Neutrophil (primary cell): ENCODE results near the gene MME.

Experiments used
- H3K27ac ChIP-seq: fragments of 200-600 bp; sonication (generic); 2 replicates; pipeline ENCODE4 v1.5.1; 2016; ENCODE audit warnings: mild to moderate bottlenecking, moderate library complexity
- H3K27me3 ChIP-seq: fragments of 200-600 bp; sonication (generic); 2 replicates; pipeline ENCODE4 v1.6.0; 2016; ENCODE audit warnings: mild to moderate bottlenecking
- H3K36me3 ChIP-seq: fragments of 200-600 bp; sonication (generic); 2 replicates; pipeline ENCODE4 v1.5.1; 2017
- H3K4me1 ChIP-seq, 2 experiments: fragments of 200-600 bp in 1 of 2; sonication (generic) in 1 of 2; 1 replicate in 1 of 2; 2 replicates in 1 of 2; pipeline versions ENCODE4 v1.5.1 to v1.6.1; 2013 to 2016; ENCODE audit warnings: low read depth in 1 of 2, low read length in 1 of 2, mild to moderate bottlenecking in 1 of 2, moderate library complexity in 1 of 2; ENCODE audit not compliant: control insufficient read depth in 1 of 2, insufficient read depth in 1 of 2
- H3K4me3 ChIP-seq, 2 experiments: fragments of 200-600 bp in 1 of 2; sonication (generic) in 1 of 2; 1 replicate in 1 of 2; 2 replicates in 1 of 2; pipeline ENCODE4 v1.5.1; 2013 to 2016; ENCODE audit warnings: low read depth in 1 of 2, low read length in 1 of 2, mild to moderate bottlenecking in 1 of 2, moderate library complexity in 1 of 2
- H3K9me3 ChIP-seq: fragments of 200-600 bp; sonication (generic); 2 replicates; pipeline ENCODE4 v1.5.1; 2016
- TF ChIP-seq, protein P1 (sequence below): fragments of 200-600 bp; sonication (generic); IDR thresholded peaks from 2 replicates; pipeline ENCODE4 v1.5.1; 2016; ENCODE audit warnings: antibody characterized with exemption

MME gene

DNA sequence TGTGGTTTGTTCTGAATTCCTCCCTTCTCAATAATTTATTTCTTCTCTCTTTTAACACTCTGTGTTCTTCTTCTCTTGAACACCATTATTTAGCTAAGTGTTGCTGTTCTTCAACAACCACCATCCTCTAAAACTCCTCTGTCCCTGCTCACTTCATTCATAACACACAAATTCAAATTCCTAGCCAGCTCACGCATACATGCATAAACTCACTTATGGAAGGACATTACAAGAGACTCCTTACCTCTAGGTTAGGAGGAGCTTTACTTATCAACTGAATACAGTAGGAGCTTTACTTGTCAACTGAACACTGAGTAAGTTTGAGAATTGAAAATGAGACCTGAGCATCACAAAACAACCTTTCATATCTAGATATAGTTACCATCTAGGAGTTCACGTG is 23.6 kb downstream of the MME start:
- Histone ChIP-seq H3K27me3 (no peaks in the 10 kb centered on the region), H3K9me3 (no peaks in the 10 kb centered on the region), H3K36me3 (peaks cover 27% of the 10 kb centered on the region), H3K27ac (peak overlapping the region; percentile 6), H3K4me1 (no peaks in the 10 kb centered on the region), H3K4me3 (no peak overlapping the region)
- TF ChIP-seq, protein P1, sequence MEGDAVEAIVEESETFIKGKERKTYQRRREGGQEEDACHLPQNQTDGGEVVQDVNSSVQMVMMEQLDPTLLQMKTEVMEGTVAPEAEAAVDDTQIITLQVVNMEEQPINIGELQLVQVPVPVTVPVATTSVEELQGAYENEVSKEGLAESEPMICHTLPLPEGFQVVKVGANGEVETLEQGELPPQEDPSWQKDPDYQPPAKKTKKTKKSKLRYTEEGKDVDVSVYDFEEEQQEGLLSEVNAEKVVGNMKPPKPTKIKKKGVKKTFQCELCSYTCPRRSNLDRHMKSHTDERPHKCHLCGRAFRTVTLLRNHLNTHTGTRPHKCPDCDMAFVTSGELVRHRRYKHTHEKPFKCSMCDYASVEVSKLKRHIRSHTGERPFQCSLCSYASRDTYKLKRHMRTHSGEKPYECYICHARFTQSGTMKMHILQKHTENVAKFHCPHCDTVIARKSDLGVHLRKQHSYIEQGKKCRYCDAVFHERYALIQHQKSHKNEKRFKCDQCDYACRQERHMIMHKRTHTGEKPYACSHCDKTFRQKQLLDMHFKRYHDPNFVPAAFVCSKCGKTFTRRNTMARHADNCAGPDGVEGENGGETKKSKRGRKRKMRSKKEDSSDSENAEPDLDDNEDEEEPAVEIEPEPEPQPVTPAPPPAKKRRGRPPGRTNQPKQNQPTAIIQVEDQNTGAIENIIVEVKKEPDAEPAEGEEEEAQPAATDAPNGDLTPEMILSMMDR: no peak

DNA sequence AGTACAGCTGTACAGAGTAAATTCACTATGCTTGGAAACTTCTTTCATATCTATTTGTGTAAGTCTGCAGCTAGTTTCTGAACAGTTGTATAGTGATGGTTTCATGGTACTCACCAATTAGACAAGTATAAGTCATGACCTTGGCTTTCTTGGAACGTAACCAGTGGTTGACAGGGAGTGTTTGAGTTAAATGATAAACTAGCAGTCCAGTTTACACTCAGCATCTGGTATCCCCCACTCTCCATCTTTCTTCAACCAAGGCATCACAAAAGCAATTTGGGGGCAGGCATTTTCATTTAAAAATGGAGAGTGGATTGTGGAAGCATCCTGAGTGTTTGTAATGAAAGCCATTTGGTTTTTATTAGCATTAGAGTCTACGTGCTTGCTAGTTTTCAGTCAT is 26.0 kb downstream of the MME start:
- peaks cover 37% of the 10 kb centered on the region for H3K36me3 ChIP-seq
- H3K27ac ChIP-seq: no peak overlapping the region
- no peaks in the 10 kb centered on the region for H3K27me3 ChIP-seq
- TF ChIP-seq, protein P1: no peak
- H3K4me1 ChIP-seq: no peaks in the 10 kb centered on the region
- H3K4me3 ChIP-seq: no peak overlapping the region
- no peaks in the 10 kb centered on the region for H3K9me3 ChIP-seq

DNA sequence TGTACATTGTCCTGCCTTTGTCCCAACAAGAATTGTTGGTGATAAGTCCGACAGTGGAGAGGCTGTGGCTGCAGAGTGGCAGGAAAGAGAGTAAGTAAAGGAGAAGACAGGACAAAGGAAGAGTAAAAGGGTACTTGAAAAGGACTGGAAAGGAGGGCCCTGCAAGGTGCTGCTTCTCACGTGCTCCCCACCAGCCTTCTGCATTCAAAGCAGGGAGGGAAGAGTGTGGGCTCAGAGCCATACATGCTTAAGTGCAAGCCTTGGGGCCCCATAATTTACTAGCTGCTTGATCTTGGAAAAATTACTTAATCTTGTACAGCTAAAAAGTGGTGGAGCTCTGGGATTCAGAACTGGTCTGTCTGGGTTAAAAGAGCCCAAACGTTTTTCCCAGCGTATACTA is 29.9 kb downstream of the MME start:
- Histone ChIP-seq H3K27me3 (no peaks in the 10 kb centered on the region), H3K4me3 (no peak overlapping the region), H3K36me3 (peaks cover 42% of the 10 kb centered on the region), H3K27ac (no peak overlapping the region), H3K4me1 (no peaks in the 10 kb centered on the region), H3K9me3 (no peaks in the 10 kb centered on the region)
- TF ChIP-seq, protein P1: no peak

DNA sequence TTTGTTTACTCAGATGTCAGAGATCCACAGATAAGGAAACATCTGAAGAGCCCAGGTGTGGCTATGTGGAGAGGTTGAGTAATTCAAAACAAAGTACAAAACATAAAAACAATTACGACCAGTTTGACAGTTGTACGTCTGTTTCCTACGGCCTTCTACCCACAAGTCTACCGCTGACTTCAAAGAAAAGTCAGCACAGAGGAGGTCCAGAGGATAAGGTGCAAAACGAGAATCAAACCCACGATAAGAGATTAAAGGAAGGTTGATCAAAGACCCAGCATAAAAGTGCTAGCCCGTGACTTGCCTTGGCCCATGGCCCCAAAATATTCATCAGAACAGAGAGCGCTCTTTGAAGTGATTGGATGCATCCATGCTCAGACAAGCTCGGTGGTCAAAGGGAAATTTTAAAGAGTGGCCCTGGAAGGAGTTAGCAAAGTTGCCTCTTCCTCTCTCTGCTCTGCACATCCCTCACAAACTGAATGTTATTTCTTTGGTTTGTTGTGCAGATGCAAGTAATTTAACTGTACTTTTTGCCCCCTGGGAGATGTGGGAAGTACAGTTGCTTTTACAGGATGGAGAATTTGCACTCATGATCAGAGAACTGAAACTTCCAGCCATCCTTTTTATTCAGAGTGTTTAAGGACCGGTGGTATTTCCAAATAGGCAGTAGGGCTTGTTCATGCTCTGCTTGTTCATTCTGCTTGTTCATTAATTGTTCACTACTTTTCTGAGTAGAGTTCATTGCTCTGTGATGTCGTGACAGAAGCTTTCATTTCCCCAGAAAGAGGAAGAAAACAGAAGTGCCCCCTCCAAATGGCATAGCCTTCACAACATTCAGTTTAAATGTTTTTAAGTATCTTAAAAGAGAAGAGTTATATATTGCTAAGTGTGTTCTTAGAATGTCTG is 31.1 kb downstream of the MME start:
- no peaks in the 10 kb centered on the region for H3K9me3 ChIP-seq
- peak overlapping the region; percentile 60 for H3K27ac ChIP-seq

DNA sequence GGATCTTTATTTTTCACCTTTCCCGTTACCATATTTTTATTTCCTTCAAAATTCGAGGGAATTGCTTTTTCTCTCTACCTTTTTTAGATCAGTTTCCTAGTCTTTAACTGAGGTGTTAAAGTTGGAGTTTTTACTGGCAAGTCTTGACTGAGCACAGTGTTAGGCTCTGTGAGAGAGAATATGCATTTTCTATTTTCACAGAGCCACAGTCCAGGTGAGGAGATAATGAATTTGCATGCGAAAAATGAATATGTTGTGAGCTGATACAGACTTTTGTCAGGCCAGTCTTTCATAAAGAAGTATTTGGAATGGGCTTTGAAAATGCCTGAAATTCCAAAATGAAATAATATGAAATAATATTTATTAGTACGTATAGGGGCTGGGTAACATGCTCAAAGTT is 31.9 kb downstream of the MME start:
- no peaks in the 10 kb centered on the region for H3K4me1 ChIP-seq
- H3K4me3 ChIP-seq: no peak overlapping the region
- H3K27me3 ChIP-seq: no peaks in the 10 kb centered on the region
- H3K9me3 ChIP-seq: no peaks in the 10 kb centered on the region
- peaks cover 62% of the 10 kb centered on the region for H3K36me3 ChIP-seq
- no peak overlapping the region for H3K27ac ChIP-seq
- TF ChIP-seq, protein P1: no peak

More for the DNA sequence above, 31.1 kb downstream of the MME start:
- H3K36me3 ChIP-seq: peaks cover 55% of the 10 kb centered on the region
- no peaks in the 10 kb centered on the region for H3K4me1 ChIP-seq
- no peaks in the 10 kb centered on the region for H3K27me3 ChIP-seq
- H3K4me3 ChIP-seq: no peak overlapping the region
- TF ChIP-seq, protein P1: no peak
